Measurements from ENCODE around the gene CCDC40. TPM values are rescaled to one million over a fixed set of nuclear protein-coding genes. Genes with fewer than 3 reads are reported as not detected.

CCDC40 gene
- total RNA-seq, 1 experiment from 2014 or later, result 16.3 TPM

GRCh38 chr17:80002690-80003490 is 33.6 kb upstream of the CCDC40 start (continued):
- TF ChIP-seq KAT7 (CRISPR knock-in tag; IDR thresholded peaks at IDR 0.05; ENCODE audit: borderline replicate concordance) (no peak), PREB (CRISPR knock-in tag; IDR thresholded peaks at IDR 0.05; ENCODE audit: borderline replicate concordance) (no peak)

GRCh38 chr17:80003969-80004368 is 32.5 kb upstream of the CCDC40 start:
- Mint-ChIP-seq H3K27me3 (ENCODE audit: low read depth) (no peaks in the 10 kb centered on the region), H3K4me1 (peaks cover 8% of the 10 kb centered on the region), H3K36me3 (peaks cover 21% of the 10 kb centered on the region), H3K27ac (no peak overlapping the region), H3K9me3 (peaks cover 6% of the 10 kb centered on the region; the same call in 1 of the 2 replicates), H3K4me3 (no peak overlapping the region)
- TF ChIP-seq PRDM15 (CRISPR knock-in tag; IDR thresholded peaks at IDR 0.05), result no peak
- no peak for TF ChIP-seq ZNF219 (CRISPR knock-in tag; IDR thresholded peaks at IDR 0.05; ENCODE audit: borderline replicate concordance)
- TF ChIP-seq CBFB (CRISPR knock-in tag; IDR thresholded peaks at IDR 0.05; ENCODE audit: low read depth), result no peak
- TF ChIP-seq ZNF532 (CRISPR knock-in tag; IDR thresholded peaks at IDR 0.05; ENCODE audit: borderline replicate concordance), result no peak
- no peak for TF ChIP-seq ZNF396 (CRISPR knock-in tag; IDR thresholded peaks at IDR 0.05; ENCODE audit: borderline replicate concordance)
- TF ChIP-seq FOXP4 (CRISPR knock-in tag; IDR thresholded peaks at IDR 0.05), result no peak
- TF ChIP-seq CREB1 (CRISPR knock-in tag; IDR thresholded peaks at IDR 0.05), result no peak
- no peak for TF ChIP-seq AR (CRISPR knock-in tag; IDR thresholded peaks at IDR 0.05)
- no peak for TF ChIP-seq E2F5 (CRISPR knock-in tag; IDR thresholded peaks at IDR 0.05)
- no peak for TF ChIP-seq ATF6 (CRISPR knock-in tag; IDR thresholded peaks at IDR 0.05)
- TF ChIP-seq NFYB (CRISPR knock-in tag; conservative IDR thresholded peaks at IDR 0.05; ENCODE audit: low read depth), result no peak
- ATAC-seq (no peak), DNase-seq (ENCODE audit: low spot score) (no peak)
- ChIA-PET CTCF (interaction anchor here (1.8 to 2.6 kb wide), 2 partner anchors 10 to 120 kb away, joined by 9 to 10 read pairs; no protein-coding TSS in a partner anchor), POLR2A (no interaction called here)

Measured in WTC11 (cell line).